GM15510 (cell line): Measurements from ENCODE around the gene NCKAP1.
A peak's percentile ranks its signal among the peaks of the same experiment; 100 is the strongest.

Experiments used
- POLR2A ChIP-seq: IDR thresholded peaks from 3 replicates; pipeline ENCODE4 v1.6.1; 2011; ENCODE audit warnings: borderline replicate concordance; ENCODE audit not compliant: insufficient read length; ENCODE audit errors: extremely low read depth

NCKAP1 gene

GRCh38 chr2:183038341-183039300 is at the start of gene NCKAP1:
NCKAP1 (minus strand) TSS chr2:183038457; CDS start chr2:183038099, 358 bp downstream.
- no peak for TF ChIP-seq POLR2A

GRCh38 chr2:183081911-183082310 is 43.7 kb upstream of the NCKAP1 start:
- no peak for TF ChIP-seq POLR2A

- TF ChIP-seq POLR2A = no peak
These were observed 41.0 kb upstream of the NCKAP1 start for GRCh38 chr2:183079139-183079775.

DNA sequence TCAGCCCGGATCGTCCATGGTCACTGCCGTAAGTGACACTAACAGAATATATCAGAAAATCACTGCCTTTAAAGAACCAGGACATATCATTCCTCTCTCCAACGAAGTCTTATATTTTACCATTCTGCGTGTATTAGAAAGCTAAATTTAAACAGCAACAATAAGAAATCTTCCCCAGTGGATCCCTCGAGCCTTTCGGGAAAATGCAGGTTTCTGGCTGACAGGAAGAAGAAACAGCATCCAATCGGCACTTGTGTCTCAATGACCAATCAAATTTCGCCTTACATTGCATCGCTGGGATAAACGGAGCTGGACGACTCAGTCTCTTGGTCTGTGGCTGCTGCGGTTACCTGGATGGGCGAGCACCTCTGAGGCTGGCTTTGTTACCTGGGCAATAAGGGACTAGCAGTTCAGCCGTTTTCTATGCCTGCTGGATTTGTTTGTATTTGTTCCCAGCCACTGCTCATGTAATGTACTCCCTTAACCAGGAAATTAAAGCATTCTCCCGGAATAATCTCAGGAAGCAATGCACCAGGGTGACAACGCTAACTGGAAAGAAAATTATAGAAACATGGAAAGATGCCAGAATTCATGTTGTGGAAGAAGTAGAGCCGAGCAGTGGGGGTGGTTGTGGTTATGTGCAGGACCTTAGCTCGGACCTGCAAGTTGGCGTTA is 40.3 kb upstream of the NCKAP1 start, which contains the start of gene DUSP19:
Gene DUSP19 (plus strand): TSS at position 284 of the 675 bp plus-strand sequence. CDS start 187 bp downstream, at position 471.
- TF ChIP-seq POLR2A = peak; percentile 52

GRCh38 chr2:183078163-183078463 is 39.9 kb upstream of the NCKAP1 start:
- no peak for TF ChIP-seq POLR2A

DNA sequence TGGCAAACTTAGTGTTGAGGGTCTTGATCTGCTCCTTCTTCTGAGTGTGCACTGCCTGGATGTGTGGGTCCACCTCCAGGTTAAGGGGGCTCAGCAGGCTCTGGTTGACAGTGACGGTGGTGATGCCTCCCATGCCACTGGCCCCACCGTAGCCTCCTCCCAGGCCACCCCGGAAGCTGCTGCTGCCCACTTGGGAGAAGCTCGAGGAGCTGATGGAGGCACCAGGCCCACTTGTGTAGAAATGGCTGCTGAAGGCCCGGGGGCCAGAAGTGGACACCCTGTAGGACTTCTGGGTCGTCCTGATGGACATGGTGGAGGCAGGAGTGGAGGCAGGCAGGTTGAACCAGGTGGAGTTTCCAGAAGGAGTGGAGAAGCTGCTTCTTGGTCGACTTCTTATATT is 33.9 kb upstream of the NCKAP1 start:
- TF ChIP-seq POLR2A = no peak

DNA sequence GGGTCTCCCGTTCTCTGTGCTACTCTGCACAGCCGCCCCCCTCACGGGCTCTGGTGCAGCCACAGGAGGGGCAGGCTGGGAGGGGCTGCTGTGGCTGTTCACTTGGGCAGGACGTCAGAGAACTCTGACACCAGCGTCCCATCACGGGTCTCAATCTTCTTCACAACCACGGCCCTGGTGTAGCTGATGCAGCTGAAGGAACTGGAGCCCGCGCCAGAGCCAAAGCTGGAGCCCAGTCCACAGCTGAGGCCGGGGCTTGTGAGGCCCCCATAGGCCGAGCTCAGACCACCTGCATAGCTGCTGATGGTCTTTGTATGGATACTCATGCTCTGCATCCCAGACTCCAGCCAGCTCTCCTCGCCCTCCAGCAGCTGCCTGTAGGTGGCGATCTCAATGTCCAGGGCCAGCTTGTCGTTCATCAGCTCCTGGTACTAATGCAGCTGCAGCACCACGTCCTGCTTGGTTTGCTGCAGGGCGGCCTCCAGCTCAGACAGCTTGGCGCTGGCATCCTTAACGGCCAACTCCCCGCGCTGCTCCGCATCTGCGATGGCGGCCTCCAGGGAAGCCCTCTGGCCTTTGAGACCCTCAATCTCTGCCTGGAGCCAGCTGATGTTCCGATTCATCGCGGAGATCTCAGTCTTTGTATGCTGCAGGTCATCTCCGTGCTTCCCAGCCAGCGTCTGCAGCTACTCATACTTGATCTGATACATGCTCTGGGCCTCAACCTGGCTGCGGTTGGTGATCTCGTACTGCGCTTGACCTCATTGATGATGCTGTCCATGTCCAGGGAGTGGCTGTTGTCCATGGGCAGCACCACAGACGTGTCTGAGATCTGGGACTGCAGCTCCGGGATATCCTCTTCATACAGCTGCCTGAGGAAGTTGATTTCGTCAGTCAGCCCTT is 32.9 kb upstream of the NCKAP1 start:
- TF ChIP-seq POLR2A = no peak

GRCh38 chr2:183069174-183069573 is 30.9 kb upstream of the NCKAP1 start:
- TF ChIP-seq POLR2A = no peak

DNA sequence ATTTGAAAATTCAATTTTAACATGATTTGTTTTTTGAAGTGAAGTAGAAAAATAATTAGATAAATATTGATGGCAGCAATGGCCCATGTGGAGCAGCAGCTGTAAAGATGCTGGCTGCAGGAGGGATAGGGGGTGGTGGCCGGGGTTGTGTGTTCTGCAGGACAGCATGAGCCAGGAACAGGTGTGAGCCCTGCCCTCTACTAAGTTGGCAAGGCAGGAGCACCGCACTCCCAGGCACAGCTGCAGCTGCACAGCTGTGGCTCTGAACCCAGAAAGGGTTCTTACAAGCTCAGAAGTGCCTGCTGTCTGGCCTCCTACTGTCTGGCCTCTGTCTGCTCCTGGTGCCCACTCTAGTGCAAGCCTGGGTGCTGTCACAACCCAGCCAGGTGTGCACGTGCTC is 30.3 kb upstream of the NCKAP1 start:
- no peak for TF ChIP-seq POLR2A

- TF ChIP-seq POLR2A = no peak
These were observed 24.8 kb upstream of the NCKAP1 start for GRCh38 chr2:183063083-183063482.

- no peak for TF ChIP-seq POLR2A
These were observed 22.4 kb upstream of the NCKAP1 start for GRCh38 chr2:183060571-183061231.

DNA sequence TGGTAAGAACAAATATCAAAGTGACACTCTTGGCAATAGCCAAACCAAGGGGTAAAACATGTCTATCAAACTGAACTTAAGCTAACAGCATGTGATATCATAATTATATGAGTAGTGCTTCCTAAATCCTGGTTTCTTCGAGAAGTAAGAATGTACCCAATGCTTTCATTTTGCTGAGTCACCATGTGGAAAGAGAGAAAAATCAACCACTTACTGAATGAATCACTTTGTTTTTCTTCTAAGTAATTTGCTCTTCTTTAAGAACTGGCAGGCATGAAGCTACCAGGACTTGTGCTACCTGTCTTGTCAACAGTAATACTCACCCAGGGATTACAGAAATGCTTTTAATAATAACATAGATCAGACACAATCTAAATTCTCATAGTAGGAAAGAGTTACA is 21.3 kb upstream of the NCKAP1 start:
- TF ChIP-seq POLR2A = no peak

DNA sequence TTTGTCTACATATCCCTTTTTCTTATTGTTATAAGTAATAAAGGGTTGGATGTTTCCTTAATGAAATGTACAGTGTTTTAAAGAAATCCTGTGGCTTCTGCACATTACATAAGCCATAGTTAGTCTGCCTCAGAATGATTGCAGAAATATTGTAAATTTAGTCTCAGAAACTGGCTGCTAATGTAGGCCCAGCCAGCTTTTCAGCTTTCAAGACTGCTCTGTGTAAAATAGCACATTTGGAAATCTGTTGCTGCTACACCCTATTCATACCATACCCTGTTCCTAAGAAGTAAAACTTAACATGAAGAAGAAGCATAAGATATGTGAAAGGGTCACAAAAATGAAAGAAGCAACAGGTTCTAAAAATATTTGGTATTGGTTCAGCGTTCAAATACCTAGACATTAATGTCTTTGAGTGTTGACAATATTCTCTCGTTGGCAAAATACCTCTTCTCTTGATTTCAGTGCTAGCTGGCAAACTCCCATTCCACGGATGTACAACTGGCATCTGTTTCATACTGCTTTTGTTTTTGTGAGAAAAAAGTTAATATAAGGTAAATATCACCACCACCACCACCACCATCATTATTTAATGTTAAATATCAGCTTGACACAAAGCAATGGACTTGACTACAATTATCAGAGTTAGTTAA is 19.2 kb upstream of the NCKAP1 start:
- TF ChIP-seq POLR2A = no peak
